Measurements from ENCODE around the gene SYT10.
"Not testable (repeated sequence)": the region's sequence is repeated elsewhere in the genome, so short reads cannot be mapped to it uniquely, and the experiment has no call there.

The SYT10 gene

GRCh38 chr12:33349791-33350190, 89.8 kb downstream of the SYT10 start:
- DNase-seq = no peak

GRCh38 chr12:33331961-33332398, 107.6 kb downstream of the SYT10 start:
- DNase-seq = not testable (repeated sequence)

- no peak for DNase-seq
These were observed 108.7 kb downstream of the SYT10 start for GRCh38 chr12:33330940-33331339.
